Erythroblast (primary cell): ENCODE measurements around the gene MACROD2.
"Not testable (repeated sequence)": the region's sequence is repeated elsewhere in the genome, so short reads cannot be mapped to it uniquely, and the experiment has no call there.

ENCODE experiments used
- GATA1 ChIP-seq: IDR thresholded peaks from 2 replicates; pipeline ENCODE4 v1.6.1; 2011; ENCODE audit warnings: low read depth, mild to moderate bottlenecking, control low read depth, low read length, moderate library complexity
- POLR2A ChIP-seq: IDR thresholded peaks from 2 replicates; pipeline ENCODE4 v1.6.1; 2011; ENCODE audit warnings: mild to moderate bottlenecking, low read length

DNA sequence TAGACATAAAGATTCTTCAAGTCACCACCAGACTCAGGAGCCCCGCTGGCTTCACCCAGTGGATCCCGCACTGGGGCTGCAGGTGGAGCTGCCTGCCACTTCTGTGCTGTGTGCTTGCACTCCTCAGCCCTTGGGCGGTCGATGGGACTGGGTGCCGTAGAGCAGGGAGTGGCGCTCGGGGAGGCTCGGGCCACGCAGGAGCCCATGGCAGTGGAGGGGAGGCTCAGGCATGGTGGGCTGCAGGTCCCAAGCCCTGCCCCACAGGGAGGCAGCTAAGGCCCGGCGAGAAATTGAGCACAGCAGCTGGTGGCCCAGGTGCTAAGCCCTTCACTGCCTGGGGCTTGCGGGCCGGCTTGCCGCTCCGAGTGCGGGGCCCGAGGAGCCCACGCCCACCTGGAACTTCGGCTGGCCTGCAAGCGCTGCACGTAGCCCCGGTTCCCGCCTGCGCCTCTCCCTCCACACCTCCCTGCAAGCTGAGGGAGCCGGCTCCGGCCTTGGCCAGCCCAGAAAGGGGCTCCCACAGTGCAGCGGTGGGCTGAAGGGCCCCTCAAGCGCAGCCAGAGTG, 49.5 kb downstream of the MACROD2 start:
- not testable (repeated sequence) for TF ChIP-seq GATA1, POLR2A
